Retina (tissue), 1 donor: ENCODE data around the gene MYOZ1.

Source experiments
- DNase-seq: peaks from one replicate; pipeline ENCODE4 v3.0.0-alpha.2; 2016

MYOZ1 gene

DNA sequence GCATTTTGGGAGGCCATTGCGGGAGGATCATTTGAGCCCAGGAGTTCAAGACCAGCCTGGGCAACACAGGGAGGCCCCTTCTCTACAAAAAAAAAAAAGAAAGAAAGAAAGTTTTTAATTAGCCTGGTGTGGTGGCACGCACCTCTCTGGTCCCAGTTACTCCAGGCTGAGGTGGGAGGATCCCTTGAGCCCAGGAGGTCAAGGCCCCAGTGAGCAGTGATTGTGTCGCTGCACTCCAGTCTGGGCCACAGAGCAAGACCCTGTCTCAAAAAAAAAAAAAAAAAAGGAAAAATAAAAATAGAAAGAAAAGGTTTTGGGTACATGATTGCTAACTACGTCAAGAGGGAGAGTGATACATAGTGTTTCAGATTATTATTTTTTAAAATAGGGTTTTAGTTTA, 48.2 kb downstream of the MYOZ1 start:
- no peak for DNase-seq

DNA sequence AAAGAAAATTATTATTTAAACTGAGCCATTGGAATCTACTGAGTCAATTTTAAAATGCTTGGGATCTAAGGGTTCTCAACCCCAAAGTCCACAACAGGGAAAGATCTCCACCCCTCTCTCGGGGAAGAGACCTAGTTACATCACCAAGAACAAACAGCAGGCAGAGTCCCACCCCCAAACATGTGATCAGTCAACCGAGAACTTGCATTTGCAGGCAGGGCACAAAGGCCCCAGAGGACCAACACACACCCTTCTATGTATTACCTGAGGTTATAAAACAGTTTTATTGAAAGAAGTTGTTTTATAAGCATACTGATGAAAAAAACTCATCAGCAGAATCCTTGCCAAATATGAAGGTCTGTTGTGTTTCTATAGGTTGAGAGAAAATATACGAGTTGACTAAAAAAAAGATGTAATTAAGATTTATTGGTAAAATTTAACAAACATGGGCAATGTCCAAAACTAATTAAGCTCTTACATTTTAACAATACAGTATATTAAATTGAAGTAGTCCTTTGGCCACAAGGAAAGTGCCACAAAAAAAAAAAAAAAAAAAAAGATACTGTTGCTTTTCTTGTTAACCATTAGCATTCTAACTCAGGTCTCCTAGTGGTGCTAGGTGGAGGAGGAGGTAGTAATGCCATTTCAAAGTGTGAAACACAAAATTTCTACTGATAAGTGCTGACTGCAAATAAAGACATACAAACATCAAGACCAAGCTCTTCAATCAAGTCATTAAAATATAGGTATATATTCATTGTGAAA, 49.2 kb downstream of the MYOZ1 start:
- DNase-seq: peak; percentile 65

DNA sequence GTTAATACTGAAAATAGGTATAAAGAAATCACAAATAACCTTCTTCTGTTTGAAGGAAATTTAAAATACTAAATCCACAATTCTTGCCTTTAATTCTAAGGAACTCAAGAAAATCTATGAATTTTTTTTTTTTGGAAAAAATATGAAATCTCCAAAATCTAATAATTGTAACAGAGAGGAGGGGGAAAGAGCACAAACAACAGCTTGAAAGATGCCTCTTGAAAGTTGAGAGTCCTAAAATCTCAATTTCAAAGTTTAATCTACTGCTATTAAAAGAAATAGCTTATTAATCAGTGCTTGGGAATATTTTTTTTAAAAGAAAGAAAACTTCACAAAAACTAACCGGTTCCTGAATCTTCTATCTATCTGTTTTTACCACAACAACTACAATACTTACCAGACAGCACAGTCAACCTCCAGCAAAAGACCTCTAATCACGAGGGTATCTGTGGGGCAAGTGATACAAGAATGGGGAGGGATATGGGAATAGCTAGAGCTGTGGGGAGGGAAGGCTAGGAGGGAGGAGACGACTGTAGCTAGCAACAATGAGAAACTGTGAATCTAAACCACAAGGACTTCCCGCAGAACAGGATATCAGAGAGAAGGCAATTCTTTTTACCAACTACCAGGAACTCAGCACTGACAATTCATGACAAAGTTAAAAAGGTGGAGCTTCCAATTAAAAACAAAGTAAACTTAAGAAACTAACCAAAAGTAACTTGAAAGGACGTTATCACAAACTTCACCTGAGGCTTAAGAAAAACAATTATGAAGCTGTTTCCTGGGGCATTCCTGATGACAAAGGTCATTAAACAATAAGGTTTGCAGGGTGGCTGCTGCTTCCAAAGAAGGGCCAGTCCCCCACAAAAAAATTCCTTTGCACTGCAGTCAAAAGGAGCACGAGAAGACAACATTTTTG, 50.1 kb downstream of the MYOZ1 start, which contains the start of gene USP54:
TSS of gene USP54 (minus strand) at position 462 of the 919 bp plus-strand sequence. CDS start 15,684 bp downstream, outside the sequence.
- DNase-seq: peak; percentile 46

DNA sequence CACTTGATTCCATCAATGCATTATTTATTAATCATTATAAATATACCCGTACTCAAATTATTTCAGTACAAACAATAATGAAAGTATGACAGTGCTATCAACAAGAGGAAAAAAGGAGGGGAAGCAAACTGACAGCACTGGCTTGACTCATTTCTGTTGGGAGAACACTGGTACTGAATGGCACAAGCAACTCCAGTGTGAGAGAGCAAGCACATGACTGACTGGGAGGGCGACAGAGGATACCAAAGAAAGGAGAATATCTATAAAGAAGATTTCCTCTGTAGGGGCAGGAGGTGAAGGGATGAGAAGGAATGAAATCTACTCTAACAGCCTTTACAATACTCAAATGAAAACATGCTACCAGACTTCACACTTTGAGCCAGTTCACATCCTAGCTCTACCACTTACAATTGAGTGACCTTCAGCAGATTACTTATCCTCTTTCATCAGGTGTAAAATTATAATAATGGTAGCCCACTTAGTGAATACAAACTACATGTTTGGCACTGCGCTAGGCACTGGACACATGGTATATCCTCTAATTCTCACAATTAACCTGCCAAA, 51.6 kb downstream of the MYOZ1 start:
- DNase-seq: no peak

DNA sequence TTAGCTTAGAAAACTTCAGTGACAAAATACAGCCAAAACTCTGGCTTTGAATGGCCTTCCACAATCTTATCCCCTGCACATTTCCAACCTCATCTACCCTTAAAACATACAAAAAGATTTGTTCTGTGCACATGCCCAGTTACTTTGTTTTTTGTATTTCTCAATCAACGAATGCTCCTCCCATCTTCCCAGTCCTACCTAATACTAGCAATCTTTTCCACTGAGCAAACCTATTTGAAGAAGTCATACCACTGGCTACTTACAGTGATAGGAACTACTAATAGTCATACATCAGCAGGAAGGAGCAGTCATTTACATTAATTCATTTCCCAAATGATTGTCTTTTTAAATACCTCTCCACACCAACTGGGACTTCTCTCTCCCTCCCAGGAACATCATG, 52.6 kb downstream of the MYOZ1 start:
- no peak for DNase-seq

DNA sequence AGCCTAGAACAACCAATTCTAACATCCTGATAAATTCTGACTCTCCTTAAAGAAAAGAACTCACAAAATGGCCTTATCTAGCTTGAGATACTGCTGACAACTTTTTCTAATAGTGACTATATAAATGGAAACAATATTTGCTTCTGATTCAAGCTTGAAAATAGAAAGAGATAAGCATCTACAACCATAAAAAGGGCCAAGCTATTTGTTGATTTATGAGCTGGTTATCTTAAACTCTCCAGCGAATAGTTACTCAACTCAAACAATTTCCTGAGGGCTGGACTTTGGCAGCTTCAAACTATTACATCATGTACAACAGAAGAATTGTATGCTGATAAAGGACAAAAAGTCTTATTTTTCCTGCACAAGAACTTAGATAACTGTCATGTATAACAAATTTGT, 54.7 kb downstream of the MYOZ1 start:
- DNase-seq: no peak

DNA sequence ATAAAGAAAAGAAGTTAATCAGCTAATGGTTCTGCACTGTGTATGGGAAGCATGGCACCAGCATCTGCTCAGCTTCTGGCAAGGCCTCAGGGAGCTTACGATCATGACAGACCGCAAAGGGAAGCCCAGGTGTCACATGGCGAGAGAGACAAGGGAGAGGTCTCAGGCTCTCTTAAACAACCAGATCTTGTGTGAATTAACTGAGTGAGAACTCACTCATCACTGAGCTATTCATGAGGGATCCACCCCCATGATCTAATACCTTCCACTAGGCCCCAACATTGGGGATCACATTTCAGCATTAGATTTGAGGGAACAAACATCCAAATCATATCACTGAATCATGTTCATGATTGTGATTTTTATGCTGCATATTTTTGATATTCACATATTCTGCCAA, 55.9 kb downstream of the MYOZ1 start:
- no peak for DNase-seq

DNA sequence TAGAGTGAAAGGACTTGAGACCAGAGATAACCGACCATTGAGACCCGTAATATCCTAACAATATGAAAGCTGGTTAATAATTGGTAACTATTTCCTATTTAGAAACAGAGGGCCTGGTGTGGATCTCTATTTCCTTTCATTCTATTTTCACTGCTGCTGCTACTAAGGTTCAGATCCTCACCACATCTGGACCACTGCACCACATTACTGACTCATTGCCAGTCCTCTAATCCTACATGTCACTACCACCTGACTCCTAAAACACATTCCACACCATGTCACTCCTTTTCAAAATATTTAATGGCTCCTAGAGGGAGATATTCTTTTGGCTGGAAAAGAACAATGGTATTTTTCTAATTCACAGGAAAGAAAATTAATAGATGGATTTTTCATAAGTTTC, 56.5 kb downstream of the MYOZ1 start:
- DNase-seq: no peak

DNA sequence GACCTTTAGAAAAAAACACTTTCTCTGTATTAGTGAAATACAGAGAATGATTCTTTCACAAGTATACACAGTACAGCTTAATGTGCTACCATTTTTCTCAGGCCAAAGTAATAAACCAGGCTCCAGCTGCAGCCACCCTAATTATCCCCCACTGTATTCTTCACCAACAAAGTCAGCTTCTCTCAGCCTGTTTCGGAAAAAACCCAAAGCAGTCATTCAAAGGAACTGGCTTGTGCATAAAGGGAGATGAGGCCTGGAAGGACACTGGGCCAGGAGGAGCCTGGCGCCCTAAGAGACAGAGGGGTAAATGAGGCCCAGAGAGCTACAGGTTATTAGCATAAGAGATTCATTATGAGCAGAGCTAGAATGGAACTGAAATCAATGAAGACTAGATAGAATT, 59.4 kb downstream of the MYOZ1 start:
- DNase-seq: no peak
